HEK293 (cell line): ENCODE measurements around the gene ASTN2.

Source experiments
- BCL11B ChIP-seq: fragments of 450-650 bp; formaldehyde crosslinking; IDR thresholded peaks from 2 replicates; pipeline ENCODE4 v1.5.1; 2016; ENCODE audit warnings: low read depth, missing biosample characterization, missing genetic modification characterization
- KLF9 ChIP-seq: fragments of 450-650 bp; formaldehyde crosslinking; IDR thresholded peaks from 2 replicates; pipeline ENCODE4 v1.5.1; 2016; ENCODE audit warnings: missing biosample characterization, missing genetic modification characterization, low read depth
- ZFHX2 ChIP-seq: fragments of 450-650 bp; formaldehyde crosslinking; conservative IDR thresholded peaks from 2 replicates; pipeline ENCODE4 v1.5.1; 2016; ENCODE audit warnings: missing biosample characterization, missing genetic modification characterization
- ZNF112 ChIP-seq: fragments of 450-650 bp; formaldehyde crosslinking; IDR thresholded peaks from 2 replicates; pipeline ENCODE4 v1.5.0; 2017; ENCODE audit warnings: missing biosample characterization, missing genetic modification characterization
- ZNF24 ChIP-seq: fragments of 450-650 bp; formaldehyde crosslinking; IDR thresholded peaks from 2 replicates; pipeline ENCODE4 v1.5.1; 2016; ENCODE audit warnings: missing biosample characterization, missing genetic modification characterization
- ZNF266 ChIP-seq: fragments of 450-650 bp; formaldehyde crosslinking; IDR thresholded peaks from 2 replicates; pipeline ENCODE4 v1.5.1; 2016; ENCODE audit warnings: missing biosample characterization, missing genetic modification characterization, low read depth
- ZNF544 ChIP-seq: fragments of 450-650 bp; formaldehyde crosslinking; IDR thresholded peaks from 2 replicates; pipeline ENCODE4 v1.5.0; 2017; ENCODE audit warnings: missing biosample characterization, missing genetic modification characterization
- ZNF785 ChIP-seq: fragments of 450-650 bp; formaldehyde crosslinking; IDR thresholded peaks from 2 replicates; pipeline ENCODE4 v1.5.1; 2016; ENCODE audit warnings: missing biosample characterization, missing genetic modification characterization
- TF ChIP-seq, protein P1 (sequence below): fragments of 450-650 bp; formaldehyde crosslinking; IDR thresholded peaks from 2 replicates; pipeline ENCODE4 v1.5.1; 2016; ENCODE audit warnings: missing biosample characterization, missing genetic modification characterization
- TF ChIP-seq, protein P2 (sequence below): fragments of 450-650 bp; formaldehyde crosslinking; IDR thresholded peaks from 2 replicates; pipeline ENCODE4 v1.5.1; 2016; ENCODE audit warnings: missing biosample characterization, missing genetic modification characterization, low read depth
- TF ChIP-seq, protein P3 (sequence below): fragments of 450-650 bp; formaldehyde crosslinking; IDR thresholded peaks from 2 replicates; pipeline ENCODE4 v1.5.1; 2016; ENCODE audit warnings: missing biosample characterization, missing genetic modification characterization
- TF ChIP-seq, protein P4 (sequence below): fragments of 450-650 bp; formaldehyde crosslinking; IDR thresholded peaks from 2 replicates; pipeline ENCODE4 v1.5.1; 2016; ENCODE audit warnings: missing biosample characterization, missing genetic modification characterization
- TF ChIP-seq, protein P5 (sequence below): fragments of 450-650 bp; formaldehyde crosslinking; IDR thresholded peaks from 2 replicates; pipeline ENCODE4 v1.5.1; 2017; ENCODE audit warnings: missing biosample characterization, missing genetic modification characterization

DNA sequence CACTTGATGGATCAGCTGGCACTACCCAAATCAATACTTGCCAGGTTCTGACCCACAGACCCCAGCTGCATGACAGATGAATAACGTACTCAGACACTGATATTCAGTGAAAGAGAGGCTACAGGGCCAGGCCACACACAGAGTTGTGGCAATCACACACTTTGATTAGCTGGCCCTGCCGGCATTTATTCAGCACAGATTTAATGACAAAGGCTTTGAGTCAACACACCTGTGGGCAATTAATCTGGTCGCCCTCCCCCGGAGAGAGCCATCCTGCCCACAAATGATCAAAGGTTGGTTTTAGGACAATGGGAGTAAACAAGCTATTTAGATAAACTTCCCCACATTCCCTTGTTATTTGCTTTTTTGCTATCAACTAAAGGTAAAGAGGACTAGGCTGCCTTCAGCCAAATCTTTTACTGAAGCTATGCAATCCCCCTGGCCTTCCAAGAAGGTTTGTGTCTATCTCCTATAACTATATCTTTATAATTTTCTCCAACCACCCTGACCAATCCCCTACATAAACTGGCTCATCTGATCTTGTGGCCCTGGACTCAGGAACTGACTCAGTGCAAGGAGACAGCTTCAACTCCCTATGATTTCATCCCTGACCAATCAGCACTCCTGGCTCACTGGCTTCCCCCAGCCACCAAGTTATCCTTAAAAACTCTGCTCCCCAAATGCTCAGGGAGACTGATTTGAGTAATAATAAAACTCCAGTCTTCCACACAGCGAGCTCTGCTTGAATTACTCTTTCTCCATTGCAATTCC is 740.5 kb downstream of the ASTN2 start:
- TF ChIP-seq, protein P1, sequence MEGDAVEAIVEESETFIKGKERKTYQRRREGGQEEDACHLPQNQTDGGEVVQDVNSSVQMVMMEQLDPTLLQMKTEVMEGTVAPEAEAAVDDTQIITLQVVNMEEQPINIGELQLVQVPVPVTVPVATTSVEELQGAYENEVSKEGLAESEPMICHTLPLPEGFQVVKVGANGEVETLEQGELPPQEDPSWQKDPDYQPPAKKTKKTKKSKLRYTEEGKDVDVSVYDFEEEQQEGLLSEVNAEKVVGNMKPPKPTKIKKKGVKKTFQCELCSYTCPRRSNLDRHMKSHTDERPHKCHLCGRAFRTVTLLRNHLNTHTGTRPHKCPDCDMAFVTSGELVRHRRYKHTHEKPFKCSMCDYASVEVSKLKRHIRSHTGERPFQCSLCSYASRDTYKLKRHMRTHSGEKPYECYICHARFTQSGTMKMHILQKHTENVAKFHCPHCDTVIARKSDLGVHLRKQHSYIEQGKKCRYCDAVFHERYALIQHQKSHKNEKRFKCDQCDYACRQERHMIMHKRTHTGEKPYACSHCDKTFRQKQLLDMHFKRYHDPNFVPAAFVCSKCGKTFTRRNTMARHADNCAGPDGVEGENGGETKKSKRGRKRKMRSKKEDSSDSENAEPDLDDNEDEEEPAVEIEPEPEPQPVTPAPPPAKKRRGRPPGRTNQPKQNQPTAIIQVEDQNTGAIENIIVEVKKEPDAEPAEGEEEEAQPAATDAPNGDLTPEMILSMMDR (tag by site-specific recombination) = no peak
- TF ChIP-seq KLF9 (tag by site-specific recombination) (no peak), ZNF266 (no peak), BCL11B (tag by site-specific recombination) (no peak), ZNF785 (no peak), ZFHX2 (tag by site-specific recombination) (no peak), ZNF544 (no peak), ZNF24 (no peak), ZNF112 (tag by site-specific recombination) (no peak)
- TF ChIP-seq, protein P2, sequence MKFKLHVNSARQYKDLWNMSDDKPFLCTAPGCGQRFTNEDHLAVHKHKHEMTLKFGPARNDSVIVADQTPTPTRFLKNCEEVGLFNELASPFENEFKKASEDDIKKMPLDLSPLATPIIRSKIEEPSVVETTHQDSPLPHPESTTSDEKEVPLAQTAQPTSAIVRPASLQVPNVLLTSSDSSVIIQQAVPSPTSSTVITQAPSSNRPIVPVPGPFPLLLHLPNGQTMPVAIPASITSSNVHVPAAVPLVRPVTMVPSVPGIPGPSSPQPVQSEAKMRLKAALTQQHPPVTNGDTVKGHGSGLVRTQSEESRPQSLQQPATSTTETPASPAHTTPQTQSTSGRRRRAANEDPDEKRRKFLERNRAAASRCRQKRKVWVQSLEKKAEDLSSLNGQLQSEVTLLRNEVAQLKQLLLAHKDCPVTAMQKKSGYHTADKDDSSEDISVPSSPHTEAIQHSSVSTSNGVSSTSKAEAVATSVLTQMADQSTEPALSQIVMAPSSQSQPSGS = no peak
- TF ChIP-seq, protein P3, sequence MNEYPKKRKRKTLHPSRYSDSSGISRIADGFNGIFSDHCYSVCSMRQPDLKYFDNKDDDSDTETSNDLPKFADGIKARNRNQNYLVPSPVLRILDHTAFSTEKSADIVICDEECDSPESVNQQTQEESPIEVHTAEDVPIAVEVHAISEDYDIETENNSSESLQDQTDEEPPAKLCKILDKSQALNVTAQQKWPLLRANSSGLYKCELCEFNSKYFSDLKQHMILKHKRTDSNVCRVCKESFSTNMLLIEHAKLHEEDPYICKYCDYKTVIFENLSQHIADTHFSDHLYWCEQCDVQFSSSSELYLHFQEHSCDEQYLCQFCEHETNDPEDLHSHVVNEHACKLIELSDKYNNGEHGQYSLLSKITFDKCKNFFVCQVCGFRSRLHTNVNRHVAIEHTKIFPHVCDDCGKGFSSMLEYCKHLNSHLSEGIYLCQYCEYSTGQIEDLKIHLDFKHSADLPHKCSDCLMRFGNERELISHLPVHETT (tag by site-specific recombination) = no peak
- TF ChIP-seq, protein P4, sequence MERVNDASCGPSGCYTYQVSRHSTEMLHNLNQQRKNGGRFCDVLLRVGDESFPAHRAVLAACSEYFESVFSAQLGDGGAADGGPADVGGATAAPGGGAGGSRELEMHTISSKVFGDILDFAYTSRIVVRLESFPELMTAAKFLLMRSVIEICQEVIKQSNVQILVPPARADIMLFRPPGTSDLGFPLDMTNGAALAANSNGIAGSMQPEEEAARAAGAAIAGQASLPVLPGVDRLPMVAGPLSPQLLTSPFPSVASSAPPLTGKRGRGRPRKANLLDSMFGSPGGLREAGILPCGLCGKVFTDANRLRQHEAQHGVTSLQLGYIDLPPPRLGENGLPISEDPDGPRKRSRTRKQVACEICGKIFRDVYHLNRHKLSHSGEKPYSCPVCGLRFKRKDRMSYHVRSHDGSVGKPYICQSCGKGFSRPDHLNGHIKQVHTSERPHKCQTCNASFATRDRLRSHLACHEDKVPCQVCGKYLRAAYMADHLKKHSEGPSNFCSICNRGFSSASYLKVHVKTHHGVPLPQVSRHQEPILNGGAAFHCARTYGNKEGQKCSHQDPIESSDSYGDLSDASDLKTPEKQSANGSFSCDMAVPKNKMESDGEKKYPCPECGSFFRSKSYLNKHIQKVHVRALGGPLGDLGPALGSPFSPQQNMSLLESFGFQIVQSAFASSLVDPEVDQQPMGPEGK = no peak
- TF ChIP-seq, protein P5, sequence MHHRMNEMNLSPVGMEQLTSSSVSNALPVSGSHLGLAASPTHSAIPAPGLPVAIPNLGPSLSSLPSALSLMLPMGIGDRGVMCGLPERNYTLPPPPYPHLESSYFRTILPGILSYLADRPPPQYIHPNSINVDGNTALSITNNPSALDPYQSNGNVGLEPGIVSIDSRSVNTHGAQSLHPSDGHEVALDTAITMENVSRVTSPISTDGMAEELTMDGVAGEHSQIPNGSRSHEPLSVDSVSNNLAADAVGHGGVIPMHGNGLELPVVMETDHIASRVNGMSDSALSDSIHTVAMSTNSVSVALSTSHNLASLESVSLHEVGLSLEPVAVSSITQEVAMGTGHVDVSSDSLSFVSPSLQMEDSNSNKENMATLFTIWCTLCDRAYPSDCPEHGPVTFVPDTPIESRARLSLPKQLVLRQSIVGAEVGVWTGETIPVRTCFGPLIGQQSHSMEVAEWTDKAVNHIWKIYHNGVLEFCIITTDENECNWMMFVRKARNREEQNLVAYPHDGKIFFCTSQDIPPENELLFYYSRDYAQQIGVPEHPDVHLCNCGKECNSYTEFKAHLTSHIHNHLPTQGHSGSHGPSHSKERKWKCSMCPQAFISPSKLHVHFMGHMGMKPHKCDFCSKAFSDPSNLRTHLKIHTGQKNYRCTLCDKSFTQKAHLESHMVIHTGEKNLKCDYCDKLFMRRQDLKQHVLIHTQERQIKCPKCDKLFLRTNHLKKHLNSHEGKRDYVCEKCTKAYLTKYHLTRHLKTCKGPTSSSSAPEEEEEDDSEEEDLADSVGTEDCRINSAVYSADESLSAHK = no peak
